HG03432 (cell line): Measurements from ENCODE around the gene GLB1L2.

Source experiments
- ATAC-seq: cut with Tn5 transposase; IDR thresholded peaks from one replicate; pipeline ENCODE4 v1.9.1; 2021; ENCODE audit warnings: mild to moderate bottlenecking, moderate library complexity; ENCODE audit not compliant: unreplicated experiment

GLB1L2 gene

GRCh38 chr11:134365011-134365925 lies 33.5 kb downstream of the GLB1L2 start:
- ATAC-seq, result no peak

DNA sequence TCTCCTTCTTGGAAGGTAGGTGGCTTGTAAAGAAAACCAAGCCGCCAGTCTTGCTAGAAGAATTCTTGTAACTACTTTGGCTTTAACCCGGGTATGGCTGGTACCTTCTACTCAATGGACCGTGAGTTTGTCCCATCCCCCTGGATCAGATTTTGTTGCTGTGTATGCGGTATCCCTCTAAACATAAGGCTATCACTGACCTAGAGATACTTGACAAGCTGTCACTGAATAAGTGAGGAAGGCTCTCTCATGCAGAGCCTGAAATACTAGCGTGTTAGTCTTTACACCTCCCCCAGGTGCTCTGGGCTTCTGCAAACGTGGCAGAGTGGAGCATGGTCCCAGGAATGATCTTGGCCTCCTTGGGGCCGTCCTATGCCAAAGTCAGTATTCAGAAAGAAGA lies 34.5 kb downstream of the GLB1L2 start:
- no peak for ATAC-seq

- ATAC-seq, result no peak
Measured at GRCh38 chr11:134367781-134368180, 36.0 kb downstream of the GLB1L2 start.

- ATAC-seq, result no peak
Measured at GRCh38 chr11:134369656-134370525, 38.1 kb downstream of the GLB1L2 start.

GRCh38 chr11:134370526-134371435 lies 39.0 kb downstream of the GLB1L2 start:
- ATAC-seq, result no peak

DNA sequence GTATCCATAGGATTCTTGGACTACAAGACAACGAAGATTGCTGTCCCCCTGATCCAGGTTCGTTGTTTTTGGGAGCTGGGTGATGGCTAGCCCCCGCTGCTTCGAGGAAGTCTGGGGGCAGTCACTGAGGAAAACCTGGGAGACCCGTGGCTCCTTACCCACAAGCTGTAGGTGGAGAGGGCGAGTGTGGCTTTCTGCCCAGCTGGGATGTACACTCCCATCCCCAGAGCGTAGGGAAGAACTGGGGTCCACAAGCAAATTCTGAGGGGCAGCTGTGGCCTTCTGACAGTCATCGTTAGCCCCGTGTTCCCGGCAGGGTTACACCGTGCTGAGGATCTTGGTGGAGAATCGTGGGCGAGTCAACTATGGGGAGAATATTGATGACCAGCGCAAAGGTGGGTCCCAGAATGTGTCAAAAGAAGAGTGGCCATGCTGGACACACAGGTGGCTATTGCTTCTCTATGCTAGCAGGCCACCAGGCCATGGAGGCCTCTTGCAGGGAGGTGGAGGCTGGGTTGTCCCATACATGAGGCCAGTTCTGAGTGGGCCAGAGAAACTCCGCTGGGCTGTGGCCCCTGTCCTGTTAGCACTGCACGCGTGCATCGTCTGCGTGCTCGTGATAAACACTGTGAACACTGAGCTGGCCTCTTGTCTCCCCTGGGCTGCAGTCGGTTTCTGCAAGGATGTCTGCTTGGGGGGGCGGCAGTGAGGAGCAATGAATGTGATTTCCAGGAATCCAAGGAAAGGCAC lies 39.8 kb downstream of the GLB1L2 start:
- no peak for ATAC-seq

DNA sequence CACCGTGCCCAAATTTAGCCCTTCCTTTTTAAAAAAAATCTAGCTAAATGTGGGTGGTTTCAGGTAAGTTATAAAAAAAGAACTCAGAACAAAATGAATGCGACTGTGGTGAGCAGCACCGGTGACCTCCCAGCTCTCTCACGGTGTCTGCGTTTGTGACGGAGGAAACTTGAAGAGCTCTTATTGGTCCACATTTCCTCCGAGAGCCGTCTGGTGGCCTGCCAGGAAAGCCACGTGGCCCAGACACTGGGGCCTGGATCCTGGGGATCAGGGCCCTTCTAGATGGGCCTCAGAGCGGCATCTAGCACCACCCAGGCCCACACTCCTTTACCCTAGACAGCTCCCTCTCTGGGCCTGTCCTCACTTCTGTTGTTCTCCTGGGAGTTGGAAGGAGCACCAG lies 40.7 kb downstream of the GLB1L2 start:
- no peak for ATAC-seq

DNA sequence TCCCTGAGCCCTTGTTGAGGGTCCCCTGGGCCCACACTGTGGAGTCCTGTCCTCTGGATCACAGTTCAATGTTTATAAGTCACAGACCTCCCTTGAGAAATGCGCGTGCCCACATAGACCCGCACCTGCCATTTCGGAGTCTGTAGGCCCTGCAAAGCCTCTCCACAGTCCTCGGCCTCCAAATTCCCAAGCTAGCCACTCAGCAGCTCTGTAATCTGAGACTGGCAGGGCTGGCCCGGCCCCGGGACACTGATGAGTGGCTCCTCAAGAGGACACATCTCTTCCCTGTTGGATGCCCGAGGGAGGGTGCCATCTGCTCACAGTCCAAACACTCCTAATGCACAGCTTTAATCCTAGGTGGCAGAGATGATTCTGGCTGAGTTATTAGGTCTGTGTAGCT lies 41.2 kb downstream of the GLB1L2 start:
- ATAC-seq, result no peak

- ATAC-seq, result no peak
Measured at GRCh38 chr11:134373591-134374052, 41.8 kb downstream of the GLB1L2 start.

DNA sequence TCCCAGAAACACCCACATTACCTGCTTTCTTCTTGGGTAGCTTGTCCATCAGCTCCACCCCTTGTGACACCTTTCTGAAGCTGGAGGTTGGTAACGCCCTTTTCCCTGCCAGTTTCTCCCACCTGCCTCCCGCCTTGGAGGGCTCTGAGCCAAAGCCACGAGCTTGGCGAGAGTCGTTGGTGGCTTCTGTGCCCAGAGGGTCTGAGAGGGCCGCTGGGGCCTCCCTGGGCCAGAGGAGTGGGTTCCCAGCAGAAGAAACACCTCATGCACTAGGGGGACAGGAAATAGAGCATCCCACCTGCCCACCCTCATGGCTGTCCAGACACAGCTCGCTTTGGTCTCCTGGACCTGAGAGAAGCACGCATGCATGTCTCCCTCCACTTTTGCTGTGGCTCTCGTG lies 42.4 kb downstream of the GLB1L2 start:
- ATAC-seq, result no peak

DNA sequence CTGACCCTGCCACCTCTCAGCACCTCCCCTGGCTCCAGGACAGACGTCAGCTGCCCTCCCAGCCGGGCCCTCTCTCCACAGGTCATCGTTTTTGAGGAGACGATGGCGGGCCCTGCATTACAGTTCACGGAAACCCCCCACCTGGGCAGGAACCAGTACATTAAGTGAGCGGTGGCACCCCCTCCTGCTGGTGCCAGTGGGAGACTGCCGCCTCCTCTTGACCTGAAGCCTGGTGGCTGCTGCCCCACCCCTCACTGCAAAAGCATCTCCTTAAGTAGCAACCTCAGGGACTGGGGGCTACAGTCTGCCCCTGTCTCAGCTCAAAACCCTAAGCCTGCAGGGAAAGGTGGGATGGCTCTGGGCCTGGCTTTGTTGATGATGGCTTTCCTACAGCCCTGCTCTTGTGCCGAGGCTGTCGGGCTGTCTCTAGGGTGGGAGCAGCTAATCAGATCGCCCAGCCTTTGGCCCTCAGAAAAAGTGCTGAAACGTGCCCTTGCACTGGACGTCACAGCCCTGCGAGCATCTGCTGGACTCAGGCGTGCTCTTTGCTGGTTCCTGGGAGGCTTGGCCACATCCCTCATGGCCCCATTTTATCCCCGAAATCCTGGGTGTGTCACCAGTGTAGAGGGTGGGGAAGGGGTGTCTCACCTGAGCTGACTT lies 43.2 kb downstream of the GLB1L2 start:
- ATAC-seq, result no peak

- ATAC-seq, result no peak
Measured at GRCh38 chr11:134376150-134376921, 44.5 kb downstream of the GLB1L2 start.

GRCh38 chr11:134377876-134378275 lies 46.1 kb downstream of the GLB1L2 start:
- ATAC-seq, result no peak

- no peak for ATAC-seq
Measured at GRCh38 chr11:134379241-134379640, 47.5 kb downstream of the GLB1L2 start.

DNA sequence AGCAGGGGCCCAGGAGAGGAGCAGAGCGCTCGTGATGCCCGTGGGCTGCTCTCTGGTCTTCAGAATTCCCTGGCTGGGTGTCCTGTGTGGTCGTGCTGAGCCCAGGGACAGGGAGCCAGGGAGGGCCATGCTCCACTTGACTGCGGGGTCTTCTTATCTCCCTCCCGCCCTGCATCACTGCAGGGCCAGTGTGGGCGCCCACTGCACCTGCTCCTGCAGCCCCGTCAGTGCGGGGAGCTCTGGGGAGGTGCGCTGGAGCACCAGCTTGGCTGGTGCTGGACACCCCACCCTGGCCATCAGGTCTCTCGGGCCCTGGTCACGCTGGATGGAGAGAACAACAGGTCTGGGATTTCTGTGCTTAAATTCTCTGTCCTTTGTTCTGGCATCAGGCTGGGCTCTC lies 48.4 kb downstream of the GLB1L2 start:
- no peak for ATAC-seq

DNA sequence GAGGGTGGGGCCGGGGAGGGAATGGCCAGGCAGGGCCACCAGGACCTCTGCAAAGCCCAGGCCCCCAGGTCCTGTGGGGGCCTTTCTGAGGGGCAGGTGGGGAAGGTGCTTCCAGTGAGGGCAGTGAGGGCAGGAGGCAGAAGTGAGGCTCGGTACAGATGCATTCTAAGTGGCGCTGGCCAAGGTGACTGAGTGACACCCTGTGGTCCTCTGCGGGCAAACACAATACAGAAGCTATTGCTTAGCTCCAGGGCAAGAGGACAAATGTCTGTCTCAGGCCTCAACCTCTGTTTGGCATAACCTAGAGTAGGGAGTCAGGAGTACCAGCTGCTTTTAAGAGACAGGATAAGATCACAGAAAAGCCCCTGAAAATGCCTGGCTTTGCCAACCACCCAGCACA lies 49.0 kb downstream of the GLB1L2 start:
- ATAC-seq, result no peak

DNA sequence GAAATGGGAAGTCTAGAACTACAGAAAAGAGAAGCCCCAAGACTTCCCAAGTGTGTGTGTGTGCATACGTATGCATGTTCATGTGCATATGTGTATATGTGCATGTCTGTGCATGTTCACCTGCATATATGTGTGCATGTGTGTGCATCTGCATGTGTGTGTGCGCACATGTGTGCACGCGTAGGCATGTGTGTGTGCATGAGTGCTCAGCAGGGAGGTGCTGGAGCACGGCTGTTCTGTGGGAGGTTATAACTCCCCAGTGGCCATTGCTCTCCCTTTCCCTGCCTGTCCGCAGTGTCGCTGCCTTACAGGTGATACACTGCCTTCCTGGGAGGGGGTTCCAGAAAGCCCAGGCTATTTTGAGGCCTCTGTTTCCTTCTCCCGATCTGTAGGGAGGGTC lies 50.5 kb downstream of the GLB1L2 start:
- no peak for ATAC-seq

GRCh38 chr11:134382830-134383229 lies 51.0 kb downstream of the GLB1L2 start:
- no peak for ATAC-seq
